Measurements from ENCODE around the gene FAM227B. TPM values are rescaled to one million over a fixed set of nuclear protein-coding genes. Genes with fewer than 3 reads are reported as not detected.

FAM227B gene
- total RNA-seq, 4 donors from 2014 or later = 2.1 to 8.0 (median 5.1) TPM

GRCh38 chr15:49441816-49442215, 178.8 kb downstream of the FAM227B start:
- Histone ChIP-seq H3K4me1 (peaks cover 10% of the 10 kb centered on the region), H3K9me3 (no peaks in the 10 kb centered on the region), H3K27ac (no peak overlapping the region), H3K27me3 (no peaks in the 10 kb centered on the region), H3K36me3 (no peaks in the 10 kb centered on the region), H3K4me3 (no peak overlapping the region)
- TF ChIP-seq POLR2AphosphoS5 (IDR thresholded peaks at IDR 0.05) (no peak), POLR2A (IDR thresholded peaks at IDR 0.05) (no peak), EP300 (IDR thresholded peaks at IDR 0.05) (no peak)
- TF ChIP-seq, protein P1, sequence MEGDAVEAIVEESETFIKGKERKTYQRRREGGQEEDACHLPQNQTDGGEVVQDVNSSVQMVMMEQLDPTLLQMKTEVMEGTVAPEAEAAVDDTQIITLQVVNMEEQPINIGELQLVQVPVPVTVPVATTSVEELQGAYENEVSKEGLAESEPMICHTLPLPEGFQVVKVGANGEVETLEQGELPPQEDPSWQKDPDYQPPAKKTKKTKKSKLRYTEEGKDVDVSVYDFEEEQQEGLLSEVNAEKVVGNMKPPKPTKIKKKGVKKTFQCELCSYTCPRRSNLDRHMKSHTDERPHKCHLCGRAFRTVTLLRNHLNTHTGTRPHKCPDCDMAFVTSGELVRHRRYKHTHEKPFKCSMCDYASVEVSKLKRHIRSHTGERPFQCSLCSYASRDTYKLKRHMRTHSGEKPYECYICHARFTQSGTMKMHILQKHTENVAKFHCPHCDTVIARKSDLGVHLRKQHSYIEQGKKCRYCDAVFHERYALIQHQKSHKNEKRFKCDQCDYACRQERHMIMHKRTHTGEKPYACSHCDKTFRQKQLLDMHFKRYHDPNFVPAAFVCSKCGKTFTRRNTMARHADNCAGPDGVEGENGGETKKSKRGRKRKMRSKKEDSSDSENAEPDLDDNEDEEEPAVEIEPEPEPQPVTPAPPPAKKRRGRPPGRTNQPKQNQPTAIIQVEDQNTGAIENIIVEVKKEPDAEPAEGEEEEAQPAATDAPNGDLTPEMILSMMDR (IDR thresholded peaks at IDR 0.05) = no peak
- 87% methylated on average over 1 of the region's 1 CpG for WGBS
- DNase-seq (ENCODE audit: low spot score in 2 of 2) = no peak

- H3K36me3 ChIP-seq = no peaks in the 10 kb centered on the region
- H3K4me3 ChIP-seq = no peak overlapping the region
- H3K27me3 ChIP-seq = no peaks in the 10 kb centered on the region
- H3K9me3 ChIP-seq = no peaks in the 10 kb centered on the region
- TF ChIP-seq POLR2AphosphoS5 (IDR thresholded peaks at IDR 0.05) (no peak), EP300 (IDR thresholded peaks at IDR 0.05) (no peak), POLR2A (IDR thresholded peaks at IDR 0.05) (no peak)
- TF ChIP-seq, protein P1 (IDR thresholded peaks at IDR 0.05) = no peak
- H3K4me1 ChIP-seq = peaks cover 10% of the 10 kb centered on the region
- DNase-seq (ENCODE audit: low spot score in 2 of 2) = no peak
- no peak overlapping the region for H3K27ac ChIP-seq
These were observed 179.3 kb downstream of the FAM227B start for GRCh38 chr15:49441356-49441755.

GRCh38 chr15:49439678-49440395, 180.8 kb downstream of the FAM227B start:
- Histone ChIP-seq H3K27me3 (no peaks in the 10 kb centered on the region), H3K36me3 (no peaks in the 10 kb centered on the region), H3K4me3 (no peak overlapping the region), H3K27ac (no peak overlapping the region), H3K4me1 (peaks cover 10% of the 10 kb centered on the region), H3K9me3 (no peaks in the 10 kb centered on the region)
- TF ChIP-seq EP300 (IDR thresholded peaks at IDR 0.05) (no peak), POLR2A (IDR thresholded peaks at IDR 0.05) (no peak), POLR2AphosphoS5 (IDR thresholded peaks at IDR 0.05) (no peak)
- TF ChIP-seq, protein P1 (IDR thresholded peaks at IDR 0.05) = no peak
- DNase-seq (ENCODE audit: low spot score in 2 of 2) = no peak
- WGBS = 54% methylated on average over 5 of the region's 5 CpGs

GRCh38 chr15:49438962-49439631, 181.5 kb downstream of the FAM227B start:
- Histone ChIP-seq H3K27ac (no peak overlapping the region), H3K9me3 (no peaks in the 10 kb centered on the region), H3K4me3 (no peak overlapping the region), H3K4me1 (peaks cover 10% of the 10 kb centered on the region), H3K27me3 (no peaks in the 10 kb centered on the region), H3K36me3 (no peaks in the 10 kb centered on the region)
- TF ChIP-seq EP300 (IDR thresholded peaks at IDR 0.05) = no peak
- no peak for TF ChIP-seq POLR2A (IDR thresholded peaks at IDR 0.05)
- TF ChIP-seq, protein P1 (IDR thresholded peaks at IDR 0.05) = no peak
- TF ChIP-seq POLR2AphosphoS5 (IDR thresholded peaks at IDR 0.05) = no peak
- DNase-seq (ENCODE audit: low spot score in 2 of 2) = no peak
- WGBS = 59% methylated on average over 6 of the region's 6 CpGs

DNA sequence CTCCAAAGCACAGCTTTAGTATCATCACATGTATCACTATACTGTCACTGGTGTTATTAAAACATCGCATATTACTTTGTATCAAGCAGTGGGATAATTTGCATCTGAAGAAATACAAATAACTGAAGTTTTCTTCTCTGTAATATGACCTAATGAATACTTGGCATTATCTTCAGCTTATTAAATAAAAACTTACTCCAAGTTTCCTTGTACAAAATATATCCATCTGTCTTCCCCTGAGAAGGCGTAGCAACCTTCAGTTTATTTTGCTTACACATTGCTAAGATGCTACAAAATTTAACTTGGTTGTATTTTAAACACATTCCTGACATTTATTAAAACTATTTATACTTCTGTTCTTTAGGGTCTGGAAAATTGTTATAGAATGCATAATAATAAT, 183.9 kb downstream of the FAM227B start:
- Histone ChIP-seq H3K4me3 (no peak overlapping the region), H3K27ac (no peak overlapping the region), H3K36me3 (no peaks in the 10 kb centered on the region), H3K27me3 (no peaks in the 10 kb centered on the region), H3K4me1 (peaks cover 10% of the 10 kb centered on the region), H3K9me3 (no peaks in the 10 kb centered on the region)
- no peak for DNase-seq (ENCODE audit: low spot score in 2 of 2)
- 66% methylated on average over 2 of the region's 2 CpGs for WGBS
- TF ChIP-seq POLR2AphosphoS5 (IDR thresholded peaks at IDR 0.05) (no peak), POLR2A (IDR thresholded peaks at IDR 0.05) (no peak), EP300 (IDR thresholded peaks at IDR 0.05) (no peak)
- TF ChIP-seq, protein P1 (IDR thresholded peaks at IDR 0.05) = no peak
